ENCODE measurements around the gene PADI3. TPM values are rescaled to one million over a fixed set of nuclear protein-coding genes. Genes with fewer than 3 reads are reported as not detected.

The PADI3 gene
- total RNA-seq, 2 experiments from 2014 or later, result not detected

- H3K36me3 Mint-ChIP-seq (ENCODE audit: low read depth), result no peaks in the 10 kb centered on the region
- no peak overlapping the region for H3K27ac Mint-ChIP-seq
- H3K27me3 Mint-ChIP-seq, result peaks cover 8% of the 10 kb centered on the region
- POLR2A ChIA-PET, result no interaction called here
- DNase-seq, result no peak
- H3K4me1 Mint-ChIP-seq, result no peaks in the 10 kb centered on the region
- no peaks in the 10 kb centered on the region for H3K9me3 Mint-ChIP-seq
- no peak overlapping the region for H3K4me3 Mint-ChIP-seq
- CTCF ChIA-PET, result no interaction called here
These were observed 84.2 kb downstream of the PADI3 start for GRCh38 chr1:17333081-17333480.

Other genes with a start within 250 kb of the PADI3 start
- gene ATP13A2, start 237.2 kb upstream of the PADI3 start, total RNA-seq, result 10 to 100 TPM; 65.4 to 72.8 TPM
- 10 to 100 TPM; 90.9 to 91.3 TPM for gene SDHB, start 195.1 kb upstream of the PADI3 start, total RNA-seq
- not detected for gene PADI2, start 129.6 kb upstream of the PADI3 start, total RNA-seq
- gene PADI1, start 44.0 kb upstream of the PADI3 start, total RNA-seq, result not detected
- not detected for gene PADI4, start 59.1 kb downstream of the PADI3 start, total RNA-seq
- gene PADI6, start 123.1 kb downstream of the PADI3 start, total RNA-seq, result under 1 TPM; 0.23 to 0.30 TPM
- gene RCC2, start 190.6 kb downstream of the PADI3 start, total RNA-seq, result 100 to 1,000 TPM; 111 to 114 TPM

Data from activated CD4-positive, alpha-beta memory T cell treated with anti-CD3 and anti-CD28 coated beads, Interleukin-2, amount 10 ng/mL, durations not matched to agents 7 days and 5 days (primary cell).